Prostate gland (tissue), 2 donors: Measurements from ENCODE around the gene PHLPP1.

ENCODE experiments used
- POLR2A ChIP-seq: fragments of 450-650 bp; IDR thresholded peaks from one replicate; pipeline ENCODE4 v1.6.1; 2016; ENCODE audit warnings: antibody characterized with exemption, mild to moderate bottlenecking
- TF ChIP-seq, protein P1 (sequence below), 4 experiments: fragments of 200-600 bp in 2 of 4; fragments of 450-650 bp in 2 of 4; sonication (generic) in 2 of 4; IDR thresholded peaks; 1 replicate in 3 of 4; 2 replicates in 1 of 4; pipeline ENCODE4 v1.5.1; 2016 to 2019; ENCODE audit warnings: antibody characterized with exemption in 4 of 4, mild to moderate bottlenecking in 2 of 4, moderate library complexity in 2 of 4

DNA sequence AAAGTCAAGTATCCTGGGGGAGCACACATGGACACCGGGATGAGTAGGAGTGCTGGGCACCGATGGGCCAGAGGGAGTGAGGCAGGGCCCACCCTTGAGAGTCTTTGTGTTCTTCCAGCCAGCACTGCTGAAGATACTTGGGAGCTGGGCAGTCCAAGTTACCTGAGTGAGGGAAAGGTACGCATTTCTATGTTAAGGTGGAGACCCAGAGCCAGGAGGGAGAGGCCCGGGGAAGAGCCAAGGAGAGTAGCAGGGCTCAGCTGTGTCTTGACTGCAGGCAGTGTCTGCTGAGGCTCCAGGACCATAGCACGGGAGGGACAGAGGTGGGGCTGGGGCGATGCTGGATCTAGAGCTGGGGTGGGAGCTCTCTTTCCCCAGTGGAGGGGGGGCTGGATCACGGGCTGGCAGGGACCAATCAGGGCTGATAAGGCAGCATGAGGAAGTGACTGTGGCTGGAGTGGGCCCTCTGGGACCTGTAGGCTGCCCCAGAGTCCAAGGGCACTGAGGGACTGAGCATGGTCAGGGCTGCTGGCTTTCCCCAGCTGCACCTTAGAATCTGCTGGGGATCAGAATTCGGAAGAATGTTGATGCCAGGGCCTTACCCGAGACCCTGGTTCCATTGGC is 289.2 kb downstream of the PHLPP1 start:
- TF ChIP-seq, protein P1, sequence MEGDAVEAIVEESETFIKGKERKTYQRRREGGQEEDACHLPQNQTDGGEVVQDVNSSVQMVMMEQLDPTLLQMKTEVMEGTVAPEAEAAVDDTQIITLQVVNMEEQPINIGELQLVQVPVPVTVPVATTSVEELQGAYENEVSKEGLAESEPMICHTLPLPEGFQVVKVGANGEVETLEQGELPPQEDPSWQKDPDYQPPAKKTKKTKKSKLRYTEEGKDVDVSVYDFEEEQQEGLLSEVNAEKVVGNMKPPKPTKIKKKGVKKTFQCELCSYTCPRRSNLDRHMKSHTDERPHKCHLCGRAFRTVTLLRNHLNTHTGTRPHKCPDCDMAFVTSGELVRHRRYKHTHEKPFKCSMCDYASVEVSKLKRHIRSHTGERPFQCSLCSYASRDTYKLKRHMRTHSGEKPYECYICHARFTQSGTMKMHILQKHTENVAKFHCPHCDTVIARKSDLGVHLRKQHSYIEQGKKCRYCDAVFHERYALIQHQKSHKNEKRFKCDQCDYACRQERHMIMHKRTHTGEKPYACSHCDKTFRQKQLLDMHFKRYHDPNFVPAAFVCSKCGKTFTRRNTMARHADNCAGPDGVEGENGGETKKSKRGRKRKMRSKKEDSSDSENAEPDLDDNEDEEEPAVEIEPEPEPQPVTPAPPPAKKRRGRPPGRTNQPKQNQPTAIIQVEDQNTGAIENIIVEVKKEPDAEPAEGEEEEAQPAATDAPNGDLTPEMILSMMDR (IDR thresholded peaks at IDR 0.05): no peak
- no peak for TF ChIP-seq POLR2A
